ENCODE measurements around the gene WDR27.

WDR27 gene

DNA sequence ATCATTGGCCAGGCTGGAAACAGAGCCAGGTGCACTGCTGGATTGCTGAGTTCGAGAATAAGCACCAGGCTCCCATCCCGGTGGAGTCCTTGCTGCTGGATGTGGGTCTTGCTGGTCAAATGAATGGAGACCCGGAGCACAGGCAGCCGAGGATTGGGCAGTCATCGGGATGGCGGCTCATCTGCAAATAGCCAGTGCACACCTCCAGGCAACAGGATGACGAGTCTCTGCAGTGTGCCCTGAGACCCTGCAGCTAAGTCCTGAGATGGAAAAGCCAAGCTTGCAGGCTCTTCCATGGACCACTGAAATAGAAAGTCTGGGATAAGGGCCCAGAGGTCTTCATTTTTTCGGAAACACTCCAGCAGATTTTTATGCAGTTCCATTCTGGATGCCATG is 143.5 kb downstream of the WDR27 start:
- DNase-seq = no peak
- in situ Hi-C loops (cut with HindIII; ENCODE audit: low pct_ligation_motif_present, low pct_unique_long_range_greater_than_20kb, low sequenced_read_pairs) = no loop called here

DNA sequence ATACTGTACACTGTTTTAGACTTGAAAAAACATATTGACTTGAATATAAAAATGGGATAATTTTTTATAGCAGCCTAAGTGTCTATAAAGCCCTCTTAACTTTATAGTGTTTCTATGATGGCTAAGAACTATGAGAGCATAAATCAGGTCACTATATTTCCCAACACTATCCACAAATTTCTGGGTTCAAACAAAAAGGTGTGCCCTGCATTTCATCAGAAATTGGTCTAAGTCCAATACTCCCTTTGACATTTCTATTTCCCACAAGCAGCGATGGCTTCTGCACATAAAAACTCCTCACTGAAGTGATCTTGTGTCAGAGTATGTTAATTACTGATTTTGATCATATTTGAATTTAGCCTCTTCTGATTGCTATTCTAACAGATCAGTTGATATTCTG is 143.9 kb downstream of the WDR27 start:
- in situ Hi-C loops (cut with HindIII; ENCODE audit: low pct_ligation_motif_present, low pct_unique_long_range_greater_than_20kb, low sequenced_read_pairs) = no loop called here

DNA sequence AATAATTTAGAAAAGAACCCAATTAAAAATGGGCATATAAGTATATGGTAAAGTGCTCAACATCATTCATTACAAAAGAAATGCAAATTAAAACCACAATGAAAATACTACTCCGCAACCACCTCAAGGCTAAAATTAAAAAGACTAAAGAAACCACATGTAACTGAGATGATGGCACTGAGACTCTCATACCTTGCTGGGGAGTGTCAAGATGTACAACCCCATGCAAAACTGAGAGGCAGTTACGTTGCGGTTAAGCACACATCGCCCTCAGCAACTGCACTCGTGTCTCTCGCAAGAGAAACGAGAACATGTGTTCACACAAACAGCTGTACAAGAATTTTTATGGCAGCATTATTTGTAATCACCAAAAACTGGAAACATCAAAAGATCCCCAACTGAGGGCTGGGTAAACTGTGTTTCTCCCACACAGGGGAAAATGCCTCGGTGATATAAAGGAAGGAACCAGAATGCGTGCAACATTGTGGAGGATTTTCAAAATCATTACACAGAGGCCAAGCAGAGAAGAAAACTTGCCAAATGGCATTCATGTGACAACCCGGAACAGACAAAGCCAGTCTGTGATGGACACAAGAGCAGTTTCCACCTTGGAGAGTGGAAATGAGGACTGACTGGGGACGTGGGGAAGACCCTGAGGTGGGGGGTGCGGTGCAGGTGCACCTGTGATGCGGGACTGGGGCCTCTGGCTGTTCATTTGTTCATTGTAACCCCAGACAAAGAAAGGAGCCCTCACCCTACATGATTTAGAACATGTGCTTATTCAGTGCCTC is 144.9 kb downstream of the WDR27 start:
- no peak for DNase-seq
- in situ Hi-C loops (cut with HindIII; ENCODE audit: low pct_ligation_motif_present, low pct_unique_long_range_greater_than_20kb, low sequenced_read_pairs) = no loop called here

More for the DNA sequence above, 143.9 kb downstream of the WDR27 start:
- DNase-seq = no peak

GRCh38 chr6:169555971-169556617 is 145.7 kb downstream of the WDR27 start:
- no peak for DNase-seq
- in situ Hi-C loops (cut with HindIII; ENCODE audit: low pct_ligation_motif_present, low pct_unique_long_range_greater_than_20kb, low sequenced_read_pairs) = no loop called here

DNA sequence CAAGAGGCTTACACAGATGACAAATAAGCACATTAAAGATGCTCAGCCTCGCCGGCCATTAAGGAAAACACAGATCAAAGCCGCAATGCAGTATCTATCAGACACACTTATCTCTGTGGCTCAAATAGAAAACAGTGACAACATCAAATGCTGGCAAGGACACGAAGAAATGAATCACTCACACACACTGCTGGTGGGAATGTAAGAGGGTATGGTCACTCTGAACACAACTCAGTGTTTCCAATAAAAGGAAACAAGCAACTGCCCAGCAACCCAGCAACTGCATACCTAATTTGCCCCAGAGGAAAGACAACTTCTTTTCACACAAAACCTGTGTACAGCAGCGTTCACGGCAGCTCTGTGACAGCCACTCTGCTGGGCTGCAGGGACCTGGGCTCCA is 155.8 kb downstream of the WDR27 start:
- in situ Hi-C loops (cut with HindIII; ENCODE audit: low pct_ligation_motif_present, low pct_unique_long_range_greater_than_20kb, low sequenced_read_pairs) = no loop called here
- DNase-seq = no peak

DNA sequence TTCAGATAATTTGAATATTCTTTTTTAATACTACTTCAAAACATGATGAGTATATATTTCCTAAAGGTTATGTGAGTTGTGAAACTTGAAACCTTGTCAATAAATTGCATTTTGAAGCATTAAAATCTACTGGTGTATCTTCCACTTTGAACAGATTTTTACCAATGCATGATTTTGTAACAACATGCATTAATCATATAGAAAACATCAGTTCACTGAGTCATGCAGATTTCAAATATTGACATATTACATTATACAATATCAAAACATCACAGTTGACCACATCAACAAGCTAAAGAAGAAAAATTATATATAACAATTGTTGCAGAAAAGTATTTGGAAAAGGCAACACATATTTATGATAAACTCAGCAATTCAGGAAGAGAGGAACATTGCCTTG is 158.1 kb downstream of the WDR27 start:
- DNase-seq = no peak
- in situ Hi-C loops (cut with HindIII; ENCODE audit: low pct_ligation_motif_present, low pct_unique_long_range_greater_than_20kb, low sequenced_read_pairs) = no loop called here

- in situ Hi-C loops (cut with HindIII; ENCODE audit: low pct_ligation_motif_present, low pct_unique_long_range_greater_than_20kb, low sequenced_read_pairs) = no loop called here
- no peak for DNase-seq
These were observed 159.3 kb downstream of the WDR27 start for GRCh38 chr6:169542491-169542890.

GRCh38 chr6:169539176-169539897 is 162.5 kb downstream of the WDR27 start:
- in situ Hi-C loops (cut with HindIII; ENCODE audit: low pct_ligation_motif_present, low pct_unique_long_range_greater_than_20kb, low sequenced_read_pairs) = no loop called here
- no peak for DNase-seq

GRCh38 chr6:169536446-169537170 is 165.2 kb downstream of the WDR27 start:
- in situ Hi-C loops (cut with HindIII; ENCODE audit: low pct_ligation_motif_present, low pct_unique_long_range_greater_than_20kb, low sequenced_read_pairs) = no loop called here
- DNase-seq = no peak

- DNase-seq = peak; percentile 8
- in situ Hi-C loops (cut with HindIII; ENCODE audit: low pct_ligation_motif_present, low pct_unique_long_range_greater_than_20kb, low sequenced_read_pairs) = no loop called here
These were observed 167.8 kb downstream of the WDR27 start for GRCh38 chr6:169534039-169534421.

- DNase-seq = no peak
- in situ Hi-C loops (cut with HindIII; ENCODE audit: low pct_ligation_motif_present, low pct_unique_long_range_greater_than_20kb, low sequenced_read_pairs) = no loop called here
These were observed 168.4 kb downstream of the WDR27 start for GRCh38 chr6:169533301-169534038.

DNA sequence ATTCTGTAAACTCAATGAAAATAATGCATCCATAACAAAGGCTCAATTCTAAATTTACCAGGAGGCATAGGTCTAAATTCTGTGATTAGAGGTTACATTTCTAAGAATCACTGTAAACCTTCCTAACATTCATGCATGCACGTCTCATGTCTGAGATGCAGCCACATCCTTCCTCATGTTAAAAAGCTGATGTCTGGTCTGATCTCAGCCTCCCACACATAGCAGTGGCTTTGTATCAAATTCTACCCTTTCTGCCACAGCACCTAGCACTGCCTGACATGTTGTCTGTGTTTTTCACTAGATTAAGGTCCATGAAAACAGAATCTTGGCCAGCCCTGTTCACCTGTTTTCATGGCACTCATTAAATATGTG is 171.1 kb downstream of the WDR27 start:
- no peak for DNase-seq
- in situ Hi-C loops (cut with HindIII; ENCODE audit: low pct_ligation_motif_present, low pct_unique_long_range_greater_than_20kb, low sequenced_read_pairs) = no loop called here

- DNase-seq = peak; percentile 94
- in situ Hi-C loops (cut with HindIII; ENCODE audit: low pct_ligation_motif_present, low pct_unique_long_range_greater_than_20kb, low sequenced_read_pairs) = no loop called here
These were observed 171.7 kb downstream of the WDR27 start for GRCh38 chr6:169529931-169530751.

- in situ Hi-C loops (cut with HindIII; ENCODE audit: low pct_ligation_motif_present, low pct_unique_long_range_greater_than_20kb, low sequenced_read_pairs) = no loop called here
These were observed 173.1 kb downstream of the WDR27 start for GRCh38 chr6:169528755-169529154.

GRCh38 chr6:169527306-169527705 is 174.5 kb downstream of the WDR27 start:
- in situ Hi-C loops (cut with HindIII; ENCODE audit: low pct_ligation_motif_present, low pct_unique_long_range_greater_than_20kb, low sequenced_read_pairs) = no loop called here
- no peak for DNase-seq

More at GRCh38 chr6:169528755-169529154, 173.1 kb downstream of the WDR27 start:
- peak; percentile 7 for DNase-seq

DNA sequence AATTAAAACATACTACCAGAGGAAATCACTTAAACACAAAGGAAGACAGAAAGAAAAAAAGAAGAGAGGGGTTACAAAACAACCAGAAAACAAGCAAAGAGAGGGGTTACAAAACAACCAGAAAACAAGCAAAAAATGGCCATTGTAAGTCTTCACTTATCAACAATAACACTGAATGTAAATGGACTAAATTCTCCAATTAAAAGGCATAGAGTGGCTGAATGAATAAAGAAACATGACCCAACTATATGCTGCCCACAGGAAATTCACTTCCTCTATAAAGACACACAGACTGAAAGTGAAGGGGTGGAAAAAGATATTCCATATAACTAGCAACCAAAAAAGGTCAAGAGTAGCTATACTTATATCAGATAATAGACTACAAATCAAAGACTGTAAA is 180.0 kb downstream of the WDR27 start:
- DNase-seq = no peak
- in situ Hi-C loops (cut with HindIII; ENCODE audit: low pct_ligation_motif_present, low pct_unique_long_range_greater_than_20kb, low sequenced_read_pairs) = no loop called here

- DNase-seq = peak; percentile 25
- in situ Hi-C loops (cut with HindIII; ENCODE audit: low pct_ligation_motif_present, low pct_unique_long_range_greater_than_20kb, low sequenced_read_pairs) = no loop called here
These were observed 181.7 kb downstream of the WDR27 start for GRCh38 chr6:169520104-169520503.

- no peak for DNase-seq
- in situ Hi-C loops (cut with HindIII; ENCODE audit: low pct_ligation_motif_present, low pct_unique_long_range_greater_than_20kb, low sequenced_read_pairs) = no loop called here
These were observed 183.4 kb downstream of the WDR27 start for GRCh38 chr6:169518451-169518850.

Measured in ACHN (cell line).